ENCODE data around the gene TTC39B.

GRCh38 chr9:15249042-15249818 is 57.8 kb downstream of the TTC39B start:
- TF ChIP-seq, protein P1, sequence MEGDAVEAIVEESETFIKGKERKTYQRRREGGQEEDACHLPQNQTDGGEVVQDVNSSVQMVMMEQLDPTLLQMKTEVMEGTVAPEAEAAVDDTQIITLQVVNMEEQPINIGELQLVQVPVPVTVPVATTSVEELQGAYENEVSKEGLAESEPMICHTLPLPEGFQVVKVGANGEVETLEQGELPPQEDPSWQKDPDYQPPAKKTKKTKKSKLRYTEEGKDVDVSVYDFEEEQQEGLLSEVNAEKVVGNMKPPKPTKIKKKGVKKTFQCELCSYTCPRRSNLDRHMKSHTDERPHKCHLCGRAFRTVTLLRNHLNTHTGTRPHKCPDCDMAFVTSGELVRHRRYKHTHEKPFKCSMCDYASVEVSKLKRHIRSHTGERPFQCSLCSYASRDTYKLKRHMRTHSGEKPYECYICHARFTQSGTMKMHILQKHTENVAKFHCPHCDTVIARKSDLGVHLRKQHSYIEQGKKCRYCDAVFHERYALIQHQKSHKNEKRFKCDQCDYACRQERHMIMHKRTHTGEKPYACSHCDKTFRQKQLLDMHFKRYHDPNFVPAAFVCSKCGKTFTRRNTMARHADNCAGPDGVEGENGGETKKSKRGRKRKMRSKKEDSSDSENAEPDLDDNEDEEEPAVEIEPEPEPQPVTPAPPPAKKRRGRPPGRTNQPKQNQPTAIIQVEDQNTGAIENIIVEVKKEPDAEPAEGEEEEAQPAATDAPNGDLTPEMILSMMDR (IDR thresholded peaks at IDR 0.05; ENCODE audit: control extremely low read depth in 1 of 3, insufficient read depth in 1 of 3, low read depth in 1 of 3, low read length in 3 of 3), result no peak
- TF ChIP-seq CEBPB (IDR thresholded peaks at IDR 0.05; ENCODE audit: low read depth, low read length) (no peak), JUND (IDR thresholded peaks at IDR 0.05; ENCODE audit: low read length) (no peak), MAFK (IDR thresholded peaks at IDR 0.05; ENCODE audit: low read depth, low read length) (no peak), RAD21 (IDR thresholded peaks at IDR 0.05 in 1 of 2, conservative IDR thresholded peaks at IDR 0.05 in 1 of 2; ENCODE audit: low read depth in 2 of 2, low read length in 2 of 2) (no peak)
- TF ChIP-seq, protein P2, sequence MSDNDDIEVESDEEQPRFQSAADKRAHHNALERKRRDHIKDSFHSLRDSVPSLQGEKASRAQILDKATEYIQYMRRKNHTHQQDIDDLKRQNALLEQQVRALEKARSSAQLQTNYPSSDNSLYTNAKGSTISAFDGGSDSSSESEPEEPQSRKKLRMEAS (IDR thresholded peaks at IDR 0.05), result no peak

All from H1 (cell line).